NK-92 treated with Interleukin-12 subunit alpha and Interleukin-12 subunit beta, amount 100 ng/mL, for 24 hours (cell line): ENCODE results near the gene SLC50A1.

Experiments used
- DNase-seq: peaks from one replicate; lab custom pipeline; 2025; lab: John Stamatoyannopoulos, UW

SLC50A1 gene

GRCh38 chr1:155170101-155170785 lies 34.6 kb downstream of the SLC50A1 start:
- DNase-seq: no peak

GRCh38 chr1:155170806-155171205 lies 35.2 kb downstream of the SLC50A1 start:
- no peak for DNase-seq

GRCh38 chr1:155171836-155172731 lies 36.4 kb downstream of the SLC50A1 start:
- no peak for DNase-seq

- DNase-seq: peak; percentile 95
These were observed 37.3 kb downstream of the SLC50A1 start, which contains the start of gene KRTCAP2 for GRCh38 chr1:155172732-155173477. Gene KRTCAP2 (minus strand): TSS chr1:155173304. CDS start chr1:155173224, 80 bp downstream.

GRCh38 chr1:155173478-155174323 lies 38.0 kb downstream of the SLC50A1 start, which contains the start of gene TRIM46:
Gene TRIM46 (plus strand): TSS chr1:155173849. CDS start chr1:155173967, 118 bp downstream.
- peak; percentile 78 for DNase-seq

- peak; percentile 29 for DNase-seq
These were observed 39.0 kb downstream of the SLC50A1 start for GRCh38 chr1:155174324-155175280.

- no peak for DNase-seq
These were observed 39.8 kb downstream of the SLC50A1 start for GRCh38 chr1:155175281-155175926.

GRCh38 chr1:155175927-155176371 lies 40.3 kb downstream of the SLC50A1 start:
- no peak for DNase-seq

GRCh38 chr1:155176544-155177071 lies 41.0 kb downstream of the SLC50A1 start:
- DNase-seq: peak; percentile 57

- no peak for DNase-seq
These were observed 41.7 kb downstream of the SLC50A1 start for GRCh38 chr1:155177192-155177917.

- no peak for DNase-seq
These were observed 42.2 kb downstream of the SLC50A1 start for GRCh38 chr1:155177918-155178281.

GRCh38 chr1:155178441-155179111 lies 42.9 kb downstream of the SLC50A1 start:
- no peak for DNase-seq

GRCh38 chr1:155179112-155180031 lies 43.7 kb downstream of the SLC50A1 start:
- DNase-seq: no peak

- DNase-seq: no peak
These were observed 45.9 kb downstream of the SLC50A1 start for GRCh38 chr1:155181371-155182051.

GRCh38 chr1:155182052-155182550 lies 46.4 kb downstream of the SLC50A1 start:
- no peak for DNase-seq

GRCh38 chr1:155183775-155184221 lies 48.1 kb downstream of the SLC50A1 start:
- no peak for DNase-seq
